HG02840 (cell line): ENCODE data around the gene PNMT.
"Not testable (repeated sequence)": the region's sequence is repeated elsewhere in the genome, so short reads cannot be mapped to it uniquely, and the experiment has no call there.

Experiments
- ATAC-seq: cut with Tn5 transposase; IDR thresholded peaks from one replicate; pipeline ENCODE4 v1.9.1; 2021; ENCODE audit warnings: mild to moderate bottlenecking, moderate library complexity, moderate number of reproducible peaks; ENCODE audit not compliant: unreplicated experiment, low FRiP score

Gene PNMT

GRCh38 chr17:39683295-39683939 is 15.2 kb downstream of the PNMT start:
- ATAC-seq, result no peak

GRCh38 chr17:39684369-39685192 is 16.3 kb downstream of the PNMT start:
- ATAC-seq, result no peak

- no peak for ATAC-seq
Measured at GRCh38 chr17:39687101-39687545, 18.9 kb downstream of the PNMT start.

DNA sequence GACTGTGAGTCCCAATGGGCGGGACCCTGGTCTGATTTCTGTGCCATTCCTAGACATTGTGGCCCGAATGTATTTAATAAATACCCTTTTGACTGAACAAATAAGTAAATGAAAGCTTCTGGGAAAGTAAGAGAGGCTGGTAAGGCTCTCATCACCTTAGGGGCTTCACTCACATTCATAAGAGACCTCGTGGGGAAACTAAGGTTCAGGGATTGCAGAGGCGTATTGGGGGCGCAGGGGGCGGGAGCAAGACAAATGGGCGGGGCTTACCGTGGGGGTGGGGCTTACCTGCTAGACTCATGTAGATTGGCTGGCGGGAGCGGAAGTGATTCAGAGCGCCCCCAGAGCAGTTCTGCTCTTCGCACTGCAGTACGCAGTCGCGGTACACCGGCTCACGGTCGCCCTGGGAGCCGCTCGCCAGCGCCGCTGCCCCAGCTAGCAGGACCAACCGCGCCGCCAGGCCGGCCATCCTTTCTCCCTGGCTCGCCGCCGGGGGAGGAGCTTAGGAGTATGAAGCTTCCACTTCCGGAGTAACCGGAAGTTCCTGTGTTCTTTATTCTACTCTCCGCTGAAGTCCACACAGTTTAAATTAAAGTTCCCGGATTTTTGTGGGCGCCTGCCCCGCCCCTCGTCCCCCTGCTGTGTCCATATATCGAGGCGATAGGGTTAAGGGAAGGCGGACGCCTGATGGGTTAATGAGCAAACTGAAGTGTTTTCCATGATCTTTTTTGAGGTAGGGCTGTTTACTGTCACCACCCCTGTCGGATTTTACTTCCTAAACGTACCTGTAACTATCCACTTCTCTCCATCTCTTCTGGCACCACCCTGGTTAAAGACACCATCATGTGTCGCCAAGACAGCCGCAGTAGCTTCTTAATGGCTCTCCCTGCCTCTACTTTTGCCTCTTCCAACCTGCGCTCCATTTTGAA is 19.6 kb downstream of the PNMT start, which contains the start of gene PGAP3:
Gene PGAP3, minus strand, starts transcription at position 512 of the 929 bp plus-strand sequence. Its CDS starts 43 bp downstream, at position 469.
- ATAC-seq, result peak; percentile 86

DNA sequence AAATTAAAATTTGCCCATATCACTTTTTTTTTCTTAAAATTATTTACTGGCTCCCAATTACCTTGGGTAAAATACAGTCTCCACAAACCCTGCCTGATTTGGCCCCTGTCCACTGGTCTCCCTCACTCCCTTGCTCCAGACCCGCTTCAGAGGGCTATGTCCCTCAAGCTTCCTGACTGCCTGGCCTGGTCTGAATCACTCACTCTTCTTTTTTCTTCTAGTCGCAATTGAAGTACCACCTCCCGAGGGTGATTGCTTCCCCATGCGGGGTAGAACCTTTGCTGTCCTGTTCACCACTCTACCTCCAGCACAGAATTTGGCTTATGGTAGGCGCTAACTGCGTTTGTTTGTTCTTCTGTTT is 20.2 kb downstream of the PNMT start:
- ATAC-seq, result no peak

DNA sequence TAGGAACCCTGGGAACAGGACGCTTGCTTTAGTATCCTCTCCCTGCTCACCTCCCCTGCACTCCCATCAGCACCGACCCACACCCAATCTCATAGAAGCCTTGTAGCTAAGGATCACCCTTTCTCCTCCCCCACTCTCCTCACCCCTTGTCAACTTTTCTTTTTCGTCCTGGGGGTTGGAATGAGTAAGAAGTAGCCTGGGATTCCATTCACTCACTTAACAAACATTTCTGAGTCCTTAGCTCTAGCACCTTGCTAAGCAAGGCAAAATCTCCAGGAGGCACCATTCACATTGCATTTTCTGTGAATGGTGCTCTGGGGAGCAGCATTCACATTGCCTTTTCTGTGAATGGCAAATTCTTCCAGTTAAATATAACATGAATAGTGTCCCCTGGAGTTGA is 20.7 kb downstream of the PNMT start:
- ATAC-seq, result no peak

- ATAC-seq, result no peak
Measured at GRCh38 chr17:39694593-39694992, 26.3 kb downstream of the PNMT start.

GRCh38 chr17:39695089-39695474 is 26.8 kb downstream of the PNMT start:
- no peak for ATAC-seq

DNA sequence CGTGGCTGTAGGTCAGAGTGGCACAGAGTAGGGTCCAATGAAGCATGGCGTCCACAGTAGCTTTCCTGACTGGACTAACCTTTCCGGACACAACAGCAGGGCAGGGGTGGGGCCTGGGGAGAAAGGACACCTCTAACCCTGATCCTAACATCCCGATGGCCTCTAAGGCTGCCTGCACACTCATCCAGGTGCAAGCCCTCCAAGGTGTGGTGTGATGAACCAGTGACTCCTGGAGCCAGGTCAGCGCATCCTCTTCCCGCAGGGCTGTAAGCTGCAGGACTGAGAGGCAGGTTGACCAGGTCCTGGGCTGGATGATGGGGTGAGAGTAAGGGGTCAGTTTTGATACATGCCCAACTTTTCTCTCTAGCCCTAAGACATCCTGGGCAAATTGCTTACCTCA is 28.5 kb downstream of the PNMT start:
- no peak for ATAC-seq

GRCh38 chr17:39697961-39698360 is 29.7 kb downstream of the PNMT start:
- no peak for ATAC-seq

- ATAC-seq, result not testable (repeated sequence)
Measured at GRCh38 chr17:39699157-39699817, 31.0 kb downstream of the PNMT start.

- no peak for ATAC-seq
Measured at GRCh38 chr17:39699818-39700147, 31.5 kb downstream of the PNMT start, which contains the start of gene ERBB2. Gene ERBB2, plus strand, starts transcription at chr17:39700064. Its CDS starts 175 bp downstream, at chr17:39700239.

GRCh38 chr17:39700148-39700987 is 32.1 kb downstream of the PNMT start:
- no peak for ATAC-seq

- no peak for ATAC-seq
Measured at GRCh38 chr17:39701012-39701783, 32.9 kb downstream of the PNMT start.

GRCh38 chr17:39701784-39702422 is 33.6 kb downstream of the PNMT start:
- ATAC-seq, result no peak

DNA sequence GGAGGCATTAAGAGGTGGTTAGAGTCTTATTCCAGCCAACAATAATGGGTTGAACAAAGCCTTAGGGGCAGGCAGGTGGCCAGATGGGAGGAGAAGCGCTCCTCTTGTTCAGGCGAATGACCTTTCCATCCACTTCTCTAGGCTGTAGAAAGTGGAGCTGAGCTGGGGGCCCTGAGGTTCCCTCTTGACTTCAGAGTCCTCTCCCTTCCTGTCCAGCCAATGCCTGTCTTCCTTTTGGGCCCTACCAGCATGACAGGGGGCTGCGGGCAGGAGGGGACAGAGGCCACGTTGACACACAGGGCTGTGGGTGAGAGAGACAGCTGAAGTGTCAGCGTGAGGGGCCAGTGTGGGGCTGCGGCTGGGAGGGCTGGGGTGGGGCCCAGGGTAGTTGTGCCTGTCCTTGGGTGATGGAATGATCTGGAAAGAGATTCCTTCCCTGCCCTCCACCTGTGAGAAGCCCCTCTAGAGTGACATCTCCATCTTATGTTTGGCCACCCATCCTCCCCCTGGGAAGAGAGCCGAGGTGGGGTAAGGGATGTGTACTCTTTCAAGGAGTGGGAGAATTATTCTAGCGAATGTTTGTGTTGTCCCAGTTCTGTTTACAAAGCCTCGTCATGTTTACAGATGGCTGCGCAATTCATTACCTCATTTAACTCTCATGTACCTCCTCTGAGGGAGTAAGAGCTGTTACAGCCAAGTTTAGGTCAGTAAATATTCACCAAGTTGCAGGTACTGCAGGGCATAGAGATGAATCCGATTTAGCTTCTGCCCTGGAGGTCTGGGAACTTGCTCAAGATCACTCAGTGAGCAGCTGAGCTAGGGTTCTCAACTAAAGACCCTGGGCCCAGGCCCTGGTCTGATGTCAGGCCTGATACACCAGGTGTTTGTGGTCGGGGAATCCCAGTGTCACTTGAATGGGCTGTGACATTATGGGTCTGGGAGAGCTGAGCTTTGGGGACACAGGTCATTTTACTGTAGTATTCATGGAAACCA is 34.9 kb downstream of the PNMT start:
- ATAC-seq, result no peak

DNA sequence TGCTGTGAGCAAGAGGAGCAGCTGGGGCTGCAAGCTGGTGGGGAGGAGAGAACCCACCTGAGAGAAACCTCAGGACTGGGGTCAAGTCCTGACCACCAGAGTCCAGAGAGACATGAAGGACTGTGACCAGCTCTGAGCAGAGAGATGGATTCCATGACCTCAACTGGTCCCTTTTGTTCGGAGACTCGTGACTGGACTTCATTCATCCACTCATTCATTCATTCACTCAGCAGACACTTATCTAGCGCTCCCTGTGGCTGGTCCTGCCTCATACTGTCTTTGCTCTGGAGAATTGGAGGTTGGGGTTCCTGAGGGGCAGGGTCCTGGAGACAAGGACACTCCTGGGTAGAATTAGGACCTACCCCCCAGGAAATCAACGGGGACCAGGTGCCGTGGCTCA is 35.7 kb downstream of the PNMT start:
- no peak for ATAC-seq
